H1 (cell line): ENCODE results near the gene TXNIP. TPM values are rescaled to one million over a fixed set of nuclear protein-coding genes. Genes with fewer than 3 reads are reported as not detected.

ENCODE experiments used
- CTCF ChIA-PET: fragments of 300-600 bp; sonication (Branson Sonifier 250); formaldehyde crosslinking; loops from one replicate; lab custom pipeline; 2021; ENCODE audit not compliant: partially characterized antibody; lab: Charles Lee
- POLR2A ChIA-PET: fragments of 300-600 bp; sonication (Branson Sonifier 250); formaldehyde crosslinking; loops from one replicate; lab custom pipeline; 2021; ENCODE audit warnings: inconsistent platforms; ENCODE audit not compliant: partially characterized antibody; lab: Charles Lee
- DNase-seq, 2 experiments: peaks; one replicate each; pipeline versions ENCODE4 v3.0.0 to v3.0.0-alpha.2; 2010 to 2022; ENCODE audit warnings: low spot score in 2 of 2, low read depth in 1 of 2, mixed read lengths in 1 of 2
- FAIRE-seq: peaks from 2 replicates; lab custom pipeline; 2011; peaks lifted over from hg19 to GRCh38; lab: Jason Lieb, UNC
- H2AFZ ChIP-seq: 2 replicates; pipeline ENCODE4 v1.8.1; 2012; ENCODE audit warnings: low read length, inconsistent platforms
- H2AK5ac ChIP-seq: 2 replicates; pipeline ENCODE4 v1.6.1; 2013; ENCODE audit warnings: low read depth, low read length
- H2BK120ac ChIP-seq: replicated peaks from 2 replicates; pipeline ENCODE3; 2013; ENCODE audit warnings: low read depth, low read length, inconsistent platforms
- H2BK12ac ChIP-seq: 2 replicates; pipeline ENCODE4 v1.6.1; 2013; ENCODE audit warnings: low read depth, low read length
- H2BK15ac ChIP-seq: 2 replicates; pipeline ENCODE4 v1.6.1; 2013; ENCODE audit warnings: low read length
- H2BK20ac ChIP-seq: 2 replicates; pipeline ENCODE4 v1.6.1; 2013; ENCODE audit warnings: low read length
- H2BK5ac ChIP-seq: 2 replicates; pipeline ENCODE4 v1.6.1; 2013; ENCODE audit warnings: low read depth, low read length
- H3K14ac ChIP-seq: 2 replicates; pipeline ENCODE4 v1.6.1; 2013; ENCODE audit warnings: inconsistent platforms; ENCODE audit not compliant: insufficient read length
- H3K18ac ChIP-seq: 2 replicates; pipeline ENCODE4 v1.6.1; 2013; ENCODE audit warnings: low read length; ENCODE audit errors: extremely low read depth
- H3K23ac ChIP-seq: 2 replicates; pipeline ENCODE4 v1.6.1; 2013; ENCODE audit warnings: inconsistent platforms; ENCODE audit not compliant: insufficient read length
- H3K23me2 ChIP-seq: 2 replicates; pipeline ENCODE4 v1.6.1; 2013; ENCODE audit warnings: low read depth, low read length
- H3K27ac ChIP-seq: 2 replicates; pipeline ENCODE4 v1.6.1; 2011; ENCODE audit warnings: low read depth, low read length, inconsistent platforms
- H3K27me3 ChIP-seq, 4 experiments: replicated peaks in 1 of 4; 1 replicate in 1 of 4; 2 replicates in 3 of 4; pipeline versions ENCODE4 v1.6.1 to v1.8.1; 2011 to 2013; ENCODE audit warnings: low read length in 3 of 4, mild to moderate bottlenecking in 3 of 4, inconsistent platforms in 2 of 4, mixed read lengths in 2 of 4, moderate library complexity in 1 of 4; ENCODE audit not compliant: control insufficient read depth in 3 of 4, insufficient read depth in 3 of 4; ENCODE audit errors: extremely low read depth in 1 of 4
- H3K36me3 ChIP-seq, 4 experiments: 2 replicates each; pipeline versions ENCODE4 v1.6.1 to v1.8.1; 2011 to 2013; ENCODE audit warnings: mild to moderate bottlenecking in 4 of 4, low read length in 3 of 4, moderate library complexity in 2 of 4, control low read depth in 1 of 4, inconsistent platforms in 1 of 4; ENCODE audit not compliant: insufficient read depth in 4 of 4, control insufficient read depth in 2 of 4
- H3K4ac ChIP-seq: replicated peaks from 2 replicates; pipeline ENCODE3; 2013; ENCODE audit warnings: low read length, low read depth, mixed read lengths, inconsistent platforms; ENCODE audit not compliant: insufficient read length
- H3K4me1 ChIP-seq, 4 experiments: replicated peaks in 1 of 4; 1 replicate in 1 of 4; 2 replicates in 3 of 4; pipeline versions ENCODE4 v1.6.1 to v1.8.1; 2011 to 2013; ENCODE audit warnings: low read length in 3 of 4, inconsistent platforms in 2 of 4, mixed read lengths in 1 of 4; ENCODE audit not compliant: insufficient read depth in 4 of 4, control insufficient read depth in 3 of 4
- H3K4me2 ChIP-seq, 2 experiments: 2 replicates each; pipeline versions ENCODE4 v1.6.1 to v1.8.1; 2011 to 2013; ENCODE audit warnings: low read depth in 2 of 2, low read length in 2 of 2, control low read depth in 1 of 2, inconsistent platforms in 1 of 2, mild to moderate bottlenecking in 1 of 2; ENCODE audit not compliant: insufficient read depth in 1 of 2
- H3K4me3 ChIP-seq, 4 experiments: fragments of 200-600, 300-600 bp in 1 of 4; sonication (generic), shearing (Covaris generic), sonication (Bioruptor Twin) in 1 of 4; 2 replicates each; pipeline versions ENCODE4 v1.5.1 to v1.8.1; 2011 to 2016; ENCODE audit warnings: low read length in 4 of 4, low read depth in 3 of 4, control low read depth in 2 of 4, inconsistent platforms in 2 of 4, mild to moderate bottlenecking in 2 of 4, mixed read lengths in 1 of 4, moderate library complexity in 1 of 4; ENCODE audit not compliant: insufficient read depth in 2 of 4; ENCODE audit errors: extremely low read depth in 1 of 4
- H3K56ac ChIP-seq: replicated peaks from 2 replicates; pipeline ENCODE3; 2013; ENCODE audit warnings: low read depth, mild to moderate bottlenecking, mixed read lengths, low read length, inconsistent platforms; ENCODE audit not compliant: insufficient read length
- H3K79me1 ChIP-seq: 2 replicates; pipeline ENCODE4 v1.6.1; 2013; ENCODE audit warnings: low read depth, low read length, control low read depth
- H3K79me2 ChIP-seq, 2 experiments: 2 replicates each; pipeline versions ENCODE4 v1.6.1 to v1.8.1; 2012 to 2013; ENCODE audit warnings: low read length in 2 of 2, mild to moderate bottlenecking in 2 of 2, inconsistent platforms in 1 of 2; ENCODE audit not compliant: insufficient read depth in 2 of 2, control insufficient read depth in 1 of 2
- H3K9ac ChIP-seq, 4 experiments: replicated peaks in 1 of 4; 1 replicate in 1 of 4; 2 replicates in 3 of 4; pipeline versions ENCODE4 v1.6.1 to v1.8.1; 2011 to 2013; ENCODE audit warnings: low read depth in 3 of 4, low read length in 3 of 4, control low read depth in 2 of 4, mild to moderate bottlenecking in 2 of 4, moderate library complexity in 2 of 4, inconsistent platforms in 1 of 4; ENCODE audit errors: extremely low read depth in 1 of 4
- H3K9me3 ChIP-seq, 2 experiments: 2 replicates each; pipeline versions ENCODE4 v1.6.1 to v1.8.1; 2012 to 2013; ENCODE audit warnings: mild to moderate bottlenecking in 2 of 2, moderate library complexity in 2 of 2, control low read depth in 1 of 2, inconsistent platforms in 1 of 2, low read depth in 1 of 2, low read length in 1 of 2, mixed read lengths in 1 of 2; ENCODE audit not compliant: insufficient read depth in 2 of 2
- H4K20me1 ChIP-seq, 2 experiments: replicated peaks in 1 of 2; 2 replicates each; pipeline versions ENCODE3 to v1.8.1; 2011 to 2013; ENCODE audit warnings: inconsistent platforms in 2 of 2, low read length in 2 of 2, mild to moderate bottlenecking in 1 of 2; ENCODE audit not compliant: insufficient read depth in 2 of 2, control insufficient read depth in 1 of 2
- H4K5ac ChIP-seq: 2 replicates; pipeline ENCODE4 v1.6.1; 2013; ENCODE audit warnings: low read length, low read depth, mixed read lengths, inconsistent platforms; ENCODE audit not compliant: insufficient read length
- H4K8ac ChIP-seq: 2 replicates; pipeline ENCODE4 v1.8.0; 2013; ENCODE audit warnings: mild to moderate bottlenecking, moderate library complexity, low read length, inconsistent platforms; ENCODE audit not compliant: insufficient read depth; ENCODE audit errors: extremely low read depth
- H4K91ac ChIP-seq: replicated peaks from 2 replicates; pipeline ENCODE3; 2013; ENCODE audit warnings: low read length, mixed read lengths, inconsistent platforms; ENCODE audit not compliant: insufficient read length
- BACH1 ChIP-seq: IDR thresholded peaks from 2 replicates; pipeline ENCODE4 v1.6.1; 2012; ENCODE audit warnings: low read length, improper control_type of control experiment
- BRCA1 ChIP-seq: IDR thresholded peaks from 2 replicates; pipeline ENCODE4 v1.6.1; 2012; ENCODE audit warnings: low read depth, low read length, improper control_type of control experiment
- CBX8 ChIP-seq: fragments of 300-800, 300-1000 bp; sonication (generic); IDR thresholded peaks from 2 replicates; pipeline ENCODE4 v1.7.1; 2016; ENCODE audit warnings: low read depth, low read length, borderline replicate concordance
- EGR1 ChIP-seq: IDR thresholded peaks from 2 replicates; pipeline ENCODE4 v1.6.1; 2011; ENCODE audit warnings: low read depth, low read length, borderline replicate concordance
- EZH2 ChIP-seq: fragments of 200-600 bp; sonication (generic); IDR thresholded peaks from 2 replicates; pipeline ENCODE4 v1.7.1; 2012; ENCODE audit warnings: low read depth, mild to moderate bottlenecking, moderate library complexity, low read length, inconsistent platforms; ENCODE audit not compliant: severe bottlenecking
- GABPA ChIP-seq: IDR thresholded peaks from 2 replicates; pipeline ENCODE4 v1.6.1; 2011; ENCODE audit warnings: mild to moderate bottlenecking, low read length, moderate library complexity, borderline replicate concordance; ENCODE audit not compliant: insufficient read depth
- HDAC2 ChIP-seq, 2 experiments: fragments of 300-600 bp in 1 of 2; sonication (generic) in 1 of 2; IDR thresholded peaks; 2 replicates each; pipeline ENCODE4 v1.6.1; 2011 to 2012; ENCODE audit warnings: low read depth in 2 of 2, low read length in 2 of 2, mild to moderate bottlenecking in 2 of 2, moderate library complexity in 2 of 2, borderline replicate concordance in 1 of 2, inconsistent platforms in 1 of 2
- POLR2AphosphoS5 ChIP-seq: IDR thresholded peaks from 2 replicates; pipeline ENCODE4 v1.6.1; 2011; ENCODE audit warnings: low read depth, low read length
- RFX5 ChIP-seq: IDR thresholded peaks from 2 replicates; pipeline ENCODE4 v1.6.1; 2011; ENCODE audit warnings: low read depth, low read length, improper control_type of control experiment, borderline replicate concordance
- RNF2 ChIP-seq: fragments of 200-900, 300-1000 bp; sonication (generic); IDR thresholded peaks from 2 replicates; pipeline ENCODE4 v1.7.1; 2016; ENCODE audit warnings: borderline replicate concordance, low read depth, mild to moderate bottlenecking, antibody characterized with exemption, low read length; ENCODE audit not compliant: poor library complexity, severe bottlenecking; ENCODE audit errors: missing control alignments
- SIX5 ChIP-seq: IDR thresholded peaks from 2 replicates; pipeline ENCODE4 v1.6.1; 2011; ENCODE audit warnings: mild to moderate bottlenecking, low read depth, low read length
- SP4 ChIP-seq: IDR thresholded peaks from 2 replicates; pipeline ENCODE4 v1.6.1; 2012; ENCODE audit warnings: low read length, inconsistent platforms
- SRF ChIP-seq: IDR thresholded peaks from 2 replicates; pipeline ENCODE4 v1.6.1; 2011; ENCODE audit warnings: mild to moderate bottlenecking, low read depth, low read length, moderate library complexity
- TCF12 ChIP-seq: IDR thresholded peaks from 2 replicates; pipeline ENCODE4 v1.6.1; 2011; ENCODE audit warnings: low read depth, mild to moderate bottlenecking, low read length
- TEAD4 ChIP-seq: IDR thresholded peaks from 2 replicates; pipeline ENCODE4 v1.6.1; 2012; ENCODE audit warnings: low read depth, low read length, inconsistent platforms, mixed read lengths
- WGBS, 2 experiments: shearing (Covaris generic) in 1 of 2; methylation state at CpG; one replicate each; pipeline versions ENCODE4 v1.1.6 to v1.1.7; 2013 to 2015; ENCODE audit warnings: low lambda C conversion rate in 2 of 2, mixed read lengths in 2 of 2, inconsistent platforms in 1 of 2, low coverage in 1 of 2, missing lambda C conversion rate in 1 of 2; ENCODE audit not compliant: insufficient replicate concordance in 2 of 2, insufficient coverage in 1 of 2, insufficient read length in 1 of 2; ENCODE audit errors: extremely low coverage in 1 of 2, missing lambda C conversion rate in 1 of 2; 5-methylcytosine and 5-hydroxymethylcytosine counted together
- polyA plus RNA-seq, 7 experiments: library from polyadenylated mRNA; depleted of rRNA in 3 of 7; stranded (reverse) in 5 of 7; unstranded in 2 of 7; fragments of >200 nt in 5 of 7; fragments of 200-250 nt in 2 of 7; gene quantifications; 1 replicate in 5 of 7; 2 replicates in 1 of 7; 4 replicates in 1 of 7; pipeline versions ENCODE4 v1.2.1 to v1.2.3, GENCODE V29; 2011 to 2013; ENCODE audit warnings: missing spikeins in 2 of 7, mixed read lengths in 2 of 7
- total RNA-seq: library from RNA; stranded (reverse); fragmentation: NEBNext Ultra II Directional; extraction: Animal tissue kit (Norgen Biotek cat#: 25700); gene quantifications from 2 replicates; pipeline ENCODE4 v1.2.1, GENCODE V29; 2021

Gene TXNIP
- total and polyA plus RNA-seq, 2 of the 8 experiments (the other 6 are each of a cell fraction or from before 2014, with no cell fraction given): 12.3 to 56.8 TPM

- H4K5ac ChIP-seq: no peak overlapping the region
- H4K8ac ChIP-seq: no peak overlapping the region
- no peak overlapping the region for H2AK5ac ChIP-seq
- H4K20me1 ChIP-seq: no peaks in the 10 kb centered on the region
- H4K91ac ChIP-seq: no peak overlapping the region
- DNase-seq (no peak), FAIRE-seq (no peak)
- no peaks in the 10 kb centered on the region for H3K79me1 ChIP-seq
- 90% methylated on average over 9 of the region's 9 CpGs; no CpG with 5 or more reads in 1 of the 2 experiments for WGBS, 2 experiments
- H3K9ac ChIP-seq: no peak overlapping the region
- no peak overlapping the region for H3K23ac ChIP-seq
- no peak overlapping the region for H2AFZ ChIP-seq
- H3K9me3 ChIP-seq: no peaks in the 10 kb centered on the region
- H3K27me3 ChIP-seq: no peaks in the 10 kb centered on the region
- H3K36me3 ChIP-seq: no peaks in the 10 kb centered on the region
- peak overlapping the region in 1 of 2 experiments; percentile 75; a peak in 1 of 4 replicates for H3K4me2 ChIP-seq
- no peak overlapping the region for H2BK120ac ChIP-seq
- H3K4ac ChIP-seq: no peak overlapping the region
- POLR2A ChIA-PET: interaction anchor here (1.1 to 11.6 kb wide), 7 partner anchors 9 to 103 kb away, joined by 3 to 284 read pairs (median 4); partner anchors contain the start of genes ANKRD34A, HJV and POLR3GL
- H3K79me2 ChIP-seq: no peaks in the 10 kb centered on the region
- no peak overlapping the region for H2BK15ac ChIP-seq
- peaks cover 0 to 1% (median 0%) of the 10 kb centered on the region in 4 experiments; a peak in 1 of 7 replicates for H3K4me1 ChIP-seq
- H3K56ac ChIP-seq: no peak overlapping the region
- H3K18ac ChIP-seq: no peak overlapping the region
- no peak overlapping the region for H2BK20ac ChIP-seq
- H3K14ac ChIP-seq: no peak overlapping the region
- no peak overlapping the region for H2BK12ac ChIP-seq
- H2BK5ac ChIP-seq: no peak overlapping the region
- CTCF ChIA-PET: interaction anchor here (1.2 to 9.2 kb wide), 3 partner anchors 9 to 165 kb away, joined by 3 to 55 read pairs (median 9); no protein-coding TSS in a partner anchor
- peak overlapping the region in 1 of 4 experiments; percentile 86; a peak in 3 of 8 replicates for H3K4me3 ChIP-seq
- peaks cover 5% of the 10 kb centered on the region for H3K23me2 ChIP-seq
- no peak overlapping the region for H3K27ac ChIP-seq
- TF ChIP-seq BRCA1: no peak
- TF ChIP-seq HDAC2 (IDR thresholded peaks at IDR 0.05; ENCODE audit: borderline replicate concordance in 1 of 2, low read depth in 2 of 2, low read length in 2 of 2): no peak
- TF ChIP-seq EZH2: no peak
- TF ChIP-seq CBX8: no peak
- no peak for TF ChIP-seq GABPA
- TF ChIP-seq TEAD4: no peak
- TF ChIP-seq SIX5: no peak
- TF ChIP-seq SRF: no peak
- TF ChIP-seq TCF12: no peak
- no peak for TF ChIP-seq BACH1
- no peak for TF ChIP-seq SP4
- TF ChIP-seq RNF2: no peak
- TF ChIP-seq RFX5: no peak
- TF ChIP-seq POLR2AphosphoS5: no peak
- TF ChIP-seq EGR1: no peak
These were observed 43.4 kb upstream of the TXNIP start for GRCh38 chr1:146039844-146040194.
